ENCODE data around the gene FGF4.

DNA sequence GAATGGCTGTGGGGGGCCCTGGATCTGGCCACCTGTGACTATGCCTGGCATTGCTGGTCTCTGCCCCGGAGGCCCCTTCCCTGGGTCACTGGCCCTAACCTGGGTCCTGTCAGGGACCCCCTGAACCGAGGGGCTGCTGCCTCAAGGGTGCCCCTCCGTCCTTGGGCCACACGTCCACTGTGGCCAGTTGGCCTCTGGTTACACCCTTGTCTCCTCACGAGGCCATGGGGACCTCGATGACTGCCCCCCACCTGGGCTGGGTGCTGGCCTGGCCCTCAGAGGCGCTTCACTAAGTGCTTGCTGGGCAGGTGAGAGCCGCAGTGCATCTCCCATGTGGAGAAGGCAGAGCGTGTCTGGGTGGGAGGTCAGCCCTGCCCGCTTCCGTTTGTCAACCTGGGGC is 44.0 kb downstream of the FGF4 start:
- TF ChIP-seq POLR2A (IDR thresholded peaks at IDR 0.05; ENCODE audit: low read depth, low read length) (no peak), POLR2AphosphoS5 (IDR thresholded peaks at IDR 0.05; ENCODE audit: insufficient read depth, low read depth, low read length) (no peak), EZH2 (IDR thresholded peaks at IDR 0.05; ENCODE audit: borderline replicate concordance, low read depth, low read length, severe bottlenecking) (no peak), JUN (IDR thresholded peaks at IDR 0.05; ENCODE audit: borderline replicate concordance, insufficient read depth, insufficient read length, low read depth) (no peak)
- TF ChIP-seq, protein P1, sequence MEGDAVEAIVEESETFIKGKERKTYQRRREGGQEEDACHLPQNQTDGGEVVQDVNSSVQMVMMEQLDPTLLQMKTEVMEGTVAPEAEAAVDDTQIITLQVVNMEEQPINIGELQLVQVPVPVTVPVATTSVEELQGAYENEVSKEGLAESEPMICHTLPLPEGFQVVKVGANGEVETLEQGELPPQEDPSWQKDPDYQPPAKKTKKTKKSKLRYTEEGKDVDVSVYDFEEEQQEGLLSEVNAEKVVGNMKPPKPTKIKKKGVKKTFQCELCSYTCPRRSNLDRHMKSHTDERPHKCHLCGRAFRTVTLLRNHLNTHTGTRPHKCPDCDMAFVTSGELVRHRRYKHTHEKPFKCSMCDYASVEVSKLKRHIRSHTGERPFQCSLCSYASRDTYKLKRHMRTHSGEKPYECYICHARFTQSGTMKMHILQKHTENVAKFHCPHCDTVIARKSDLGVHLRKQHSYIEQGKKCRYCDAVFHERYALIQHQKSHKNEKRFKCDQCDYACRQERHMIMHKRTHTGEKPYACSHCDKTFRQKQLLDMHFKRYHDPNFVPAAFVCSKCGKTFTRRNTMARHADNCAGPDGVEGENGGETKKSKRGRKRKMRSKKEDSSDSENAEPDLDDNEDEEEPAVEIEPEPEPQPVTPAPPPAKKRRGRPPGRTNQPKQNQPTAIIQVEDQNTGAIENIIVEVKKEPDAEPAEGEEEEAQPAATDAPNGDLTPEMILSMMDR (IDR thresholded peaks at IDR 0.05; ENCODE audit: extremely low read depth in 1 of 2, insufficient read depth in 1 of 2, low read depth in 1 of 2, low read length in 2 of 2): no peak

All from endothelial cell of umbilical vein (primary cell).